DMS53 treated with DMSO at 0.1 percent for 48 hours (cell line): ENCODE results near the gene THBS2.
"Not testable (repeated sequence)": the region's sequence is repeated elsewhere in the genome, so short reads cannot be mapped to it uniquely, and the experiment has no call there.

Experiments
- DNase-seq: peaks from one replicate; lab custom pipeline; 2025; ENCODE audit not compliant: unreplicated experiment; lab: John Stamatoyannopoulos, UW

THBS2 gene

GRCh38 chr6:169188051-169188470 is 65.6 kb downstream of the THBS2 start:
- DNase-seq = no peak

GRCh38 chr6:169186496-169187169 is 67.0 kb downstream of the THBS2 start:
- no peak for DNase-seq

- DNase-seq = no peak
Observed at GRCh38 chr6:169185692-169186485, 67.8 kb downstream of the THBS2 start.

GRCh38 chr6:169185011-169185521 is 68.6 kb downstream of the THBS2 start:
- no peak for DNase-seq

GRCh38 chr6:169184419-169184818 is 69.2 kb downstream of the THBS2 start:
- no peak for DNase-seq

- no peak for DNase-seq
Observed at GRCh38 chr6:169183233-169183632, 70.4 kb downstream of the THBS2 start.

GRCh38 chr6:169179831-169180230 is 73.8 kb downstream of the THBS2 start:
- DNase-seq = not testable (repeated sequence)

- DNase-seq = no peak
Observed at GRCh38 chr6:169177516-169178166, 76.0 kb downstream of the THBS2 start.

- no peak for DNase-seq
Observed at GRCh38 chr6:169176361-169176991, 77.2 kb downstream of the THBS2 start.

GRCh38 chr6:169175360-169175887 is 78.2 kb downstream of the THBS2 start:
- no peak for DNase-seq

- DNase-seq = no peak
Observed at GRCh38 chr6:169174516-169175359, 78.9 kb downstream of the THBS2 start.

GRCh38 chr6:169173532-169174268 is 79.9 kb downstream of the THBS2 start:
- DNase-seq = no peak

GRCh38 chr6:169172946-169173345 is 80.7 kb downstream of the THBS2 start:
- no peak for DNase-seq

GRCh38 chr6:169172456-169172855 is 81.2 kb downstream of the THBS2 start:
- no peak for DNase-seq

GRCh38 chr6:169171951-169172350 is 81.7 kb downstream of the THBS2 start:
- no peak for DNase-seq

GRCh38 chr6:169171016-169171415 is 82.6 kb downstream of the THBS2 start:
- no peak for DNase-seq

- no peak for DNase-seq
Observed at GRCh38 chr6:169170583-169170955, 83.1 kb downstream of the THBS2 start.

- DNase-seq = no peak
Observed at GRCh38 chr6:169169941-169170582, 83.6 kb downstream of the THBS2 start.

GRCh38 chr6:169169375-169169774 is 84.3 kb downstream of the THBS2 start:
- DNase-seq = no peak
